HepG2 (cell line): ENCODE data around the gene ATPAF1. TPM values are rescaled to one million over a fixed set of nuclear protein-coding genes. Genes with fewer than 3 reads are reported as not detected.

Experiments used
- ATAC-seq: fragments of 200-7000 bp; cut with Tn5 transposase; 3 replicates; pipeline ENCODE4 v1.9.1; 2020; ENCODE audit warnings: mild to moderate bottlenecking, moderate library complexity
- BruUV-seq: library from RNA; stranded (reverse); fragments of 400-500 nt; replicated peaks from 2 replicates; lab custom pipeline; 2021; lab: Mats Ljungman, UMichigan
- CTCF ChIA-PET: fragments of 300-600 bp; formaldehyde crosslinking; extraction: SDS; loops from one replicate; lab custom pipeline; 2021; ENCODE audit warnings: low total read pairs, inconsistent platforms, low intra/inter-chr PET ratio; lab: Yijun Ruan, JAX
- POLR2A ChIA-PET: fragments of 350-600 bp; sonication (Branson Sonifier 250); formaldehyde crosslinking; loops from one replicate; lab custom pipeline; 2020; ENCODE audit warnings: antibody characterized with exemption, inconsistent platforms; lab: Yijun Ruan, JAX
- DNase-seq: peaks from one replicate; pipeline ENCODE4 v3.0.0-alpha.2; 2015; ENCODE audit warnings: low spot score
- FAIRE-seq: peaks from 3 replicates; lab custom pipeline; 2011; peaks lifted over from hg19 to GRCh38; lab: Jason Lieb, UNC
- H2AFZ ChIP-seq: one replicate; pipeline ENCODE4 v1.6.1; 2011; ENCODE audit warnings: low read length, inconsistent platforms
- H3K27ac ChIP-seq: fragments of 300-600 bp; 3 replicates; pipeline ENCODE4 v1.8.0; 2011; ENCODE audit warnings: mixed run types, mild to moderate bottlenecking, mixed read lengths, low read length, inconsistent platforms; ENCODE audit not compliant: insufficient read depth; ENCODE audit errors: extremely low read length
- H3K27me3 ChIP-seq, 2 experiments: fragments of 200-600 bp in 1 of 2; 2 replicates in 1 of 2; 3 replicates in 1 of 2; pipeline versions ENCODE4 v1.6.0 to v1.8.0; 2011; ENCODE audit warnings: low read length in 2 of 2, mild to moderate bottlenecking in 2 of 2, moderate library complexity in 2 of 2, inconsistent platforms in 1 of 2; ENCODE audit not compliant: insufficient read depth in 2 of 2, control insufficient read depth in 1 of 2
- H3K36me3 ChIP-seq, 2 experiments: fragments of 200-600 bp in 1 of 2; replicated peaks in 1 of 2; 2 replicates in 1 of 2; 3 replicates in 1 of 2; pipeline versions ENCODE4 v1.5.1 to v1.8.0; 2011; ENCODE audit warnings: low read length in 2 of 2, inconsistent platforms in 1 of 2; ENCODE audit not compliant: insufficient read depth in 2 of 2, control insufficient read depth in 1 of 2
- H3K4me1 ChIP-seq: 2 replicates; pipeline ENCODE4 v1.5.1; 2012; ENCODE audit warnings: low read length, inconsistent platforms; ENCODE audit not compliant: insufficient read depth
- H3K4me2 ChIP-seq: 2 replicates; pipeline ENCODE4 v1.6.0; 2011; ENCODE audit warnings: low read depth, low read length, inconsistent platforms
- H3K4me3 ChIP-seq, 3 experiments: fragments of 200-600 bp in 1 of 3; sonication (generic), shearing (Covaris generic) in 1 of 3; replicated peaks in 1 of 3; 2 replicates each; pipeline ENCODE4 v1.5.1; 2011 to 2016; ENCODE audit warnings: low read length in 3 of 3, inconsistent platforms in 2 of 3, low read depth in 2 of 3, mild to moderate bottlenecking in 2 of 3, control low read depth in 1 of 3, mixed read lengths in 1 of 3; ENCODE audit not compliant: insufficient read depth in 1 of 3
- H3K79me2 ChIP-seq: one replicate; pipeline ENCODE4 v1.6.1; 2011; ENCODE audit warnings: low read length, inconsistent platforms; ENCODE audit not compliant: insufficient read depth
- H3K9ac ChIP-seq: 2 replicates; pipeline ENCODE4 v1.6.0; 2011; ENCODE audit warnings: mild to moderate bottlenecking, low read depth, low read length, inconsistent platforms; ENCODE audit not compliant: insufficient read depth
- H3K9me3 ChIP-seq: 2 replicates; pipeline ENCODE4 v1.5.1; 2012; ENCODE audit warnings: mild to moderate bottlenecking, low read length
- H4K20me1 ChIP-seq: 2 replicates; pipeline ENCODE4 v1.6.0; 2011; ENCODE audit warnings: inconsistent platforms, mild to moderate bottlenecking, low read length, moderate library complexity; ENCODE audit not compliant: insufficient read depth
- ATF7 ChIP-seq, 2 experiments: fragments of 450-650 bp in 1 of 2; sonication (generic) in 1 of 2; formaldehyde crosslinking in 1 of 2; IDR thresholded peaks; 2 replicates each; pipeline versions ENCODE4 v1.4.0 to v1.6.1; 2016 to 2020; ENCODE audit warnings: antibody characterized with exemption in 1 of 2, mild to moderate bottlenecking in 1 of 2, missing genetic modification reagents in 1 of 2
- EP300 ChIP-seq, 3 experiments: sonication (generic) in 1 of 3; formaldehyde crosslinking in 1 of 3; IDR thresholded peaks; 2 replicates each; pipeline versions ENCODE4 v1.5.1 to v1.6.1; 2011 to 2020; ENCODE audit warnings: low read depth in 2 of 3, low read length in 2 of 3, borderline replicate concordance in 1 of 3, improper control_type of control experiment in 1 of 3, mild to moderate bottlenecking in 1 of 3, missing genetic modification reagents in 1 of 3, moderate library complexity in 1 of 3
- HMG20B ChIP-seq: conservative IDR thresholded peaks from 2 replicates; pipeline ENCODE4 v1.6.1; 2016; ENCODE audit warnings: missing genetic modification reagents, missing compliant biosample characterization
- HMGXB4 ChIP-seq, 2 experiments: sonication (generic) in 1 of 2; formaldehyde crosslinking in 1 of 2; IDR thresholded peaks; 2 replicates each; pipeline versions ENCODE4 v1.4.0 to v1.6.1; 2018 to 2020; ENCODE audit warnings: missing genetic modification reagents in 2 of 2, borderline replicate concordance in 1 of 2, low read depth in 1 of 2, mild to moderate bottlenecking in 1 of 2, missing biosample characterization in 1 of 2
- KLF16 ChIP-seq, 2 experiments: sonication (generic) in 1 of 2; formaldehyde crosslinking in 1 of 2; IDR thresholded peaks; 2 replicates each; pipeline versions ENCODE4 v1.6.1 to v1.8.0; 2016 to 2023; ENCODE audit warnings: missing genetic modification reagents in 2 of 2, missing compliant biosample characterization in 1 of 2
- YY1 ChIP-seq: IDR thresholded peaks from 2 replicates; pipeline ENCODE4 v1.6.1; 2011; ENCODE audit warnings: low read length, low read depth, moderate library complexity, mild to moderate bottlenecking; ENCODE audit not compliant: insufficient read depth, insufficient replicate concordance
- ZFP62 ChIP-seq: sonication (generic); formaldehyde crosslinking; IDR thresholded peaks from 2 replicates; pipeline ENCODE4 v1.4.0; 2020; ENCODE audit warnings: missing genetic modification reagents
- ZZZ3 ChIP-seq: sonication (generic); formaldehyde crosslinking; IDR thresholded peaks from 2 replicates; pipeline ENCODE4 v1.4.0; 2020; ENCODE audit warnings: missing genetic modification reagents, mild to moderate bottlenecking, borderline replicate concordance
- WGBS: methylation state at CpG from one replicate; pipeline ENCODE4 v1.1.6; 2017; ENCODE audit warnings: low lambda C conversion rate; 5-methylcytosine and 5-hydroxymethylcytosine counted together
- in situ Hi-C: cut with HindIII; loops from 2 replicates; pipeline ENCODE4 v1.10.0; 2017; ENCODE audit warnings: low pct_unique_long_range_greater_than_20kb; ENCODE audit not compliant: extremely low pct_ligation_motif_present
- intact Hi-C: fragments of 100-400 bp; cut with micrococcal nuclease; formaldehyde crosslinking; loops from one replicate; pipeline ENCODE4 v1.10.0; 2022; ENCODE audit not compliant: unreplicated experiment
- polyA plus RNA-seq, 8 experiments: library from polyadenylated mRNA; depleted of rRNA in 3 of 8; stranded (reverse) in 7 of 8; unstranded in 1 of 8; fragments of >200 nt; fragmentation: Illumina TruSeq in 4 of 8; extraction: Trizol in 4 of 8; gene quantifications; 2 replicates each; pipeline versions ENCODE4 v1.2.1 to v1.2.3, GENCODE V29; 2011 to 2016; ENCODE audit warnings: low read depth in 4 of 8, missing spikeins in 1 of 8, mixed read lengths in 1 of 8; ENCODE audit not compliant: insufficient read depth in 1 of 8
- total RNA-seq, 5 experiments: library from RNA; depleted of rRNA; stranded (reverse); fragments of >200 nt; fragmentation: Illumina TruSeq; extraction: Trizol; gene quantifications; 2 replicates each; pipeline ENCODE4 v1.2.3, GENCODE V29; 2016; ENCODE audit warnings: low read depth in 1 of 5
- TF ChIP-seq, protein P1 (sequence below): sonication (generic); formaldehyde crosslinking; IDR thresholded peaks from 2 replicates; pipeline ENCODE4 v1.5.0; 2020; ENCODE audit warnings: missing genetic modification reagents
- TF ChIP-seq, protein P2 (sequence below): sonication (generic); formaldehyde crosslinking; IDR thresholded peaks from 2 replicates; pipeline ENCODE4 v1.4.0; 2020; ENCODE audit warnings: missing genetic modification reagents, borderline replicate concordance

The ATPAF1 gene
- total and polyA plus RNA-seq, 2 of the 13 experiments (the other 11 are each of a cell fraction or from before 2014, with no cell fraction given), result 66.6 to 76.7 TPM

GRCh38 chr1:46642115-46642680 lies 26.0 kb downstream of the ATPAF1 start (continued):
- TF ChIP-seq, protein P1, sequence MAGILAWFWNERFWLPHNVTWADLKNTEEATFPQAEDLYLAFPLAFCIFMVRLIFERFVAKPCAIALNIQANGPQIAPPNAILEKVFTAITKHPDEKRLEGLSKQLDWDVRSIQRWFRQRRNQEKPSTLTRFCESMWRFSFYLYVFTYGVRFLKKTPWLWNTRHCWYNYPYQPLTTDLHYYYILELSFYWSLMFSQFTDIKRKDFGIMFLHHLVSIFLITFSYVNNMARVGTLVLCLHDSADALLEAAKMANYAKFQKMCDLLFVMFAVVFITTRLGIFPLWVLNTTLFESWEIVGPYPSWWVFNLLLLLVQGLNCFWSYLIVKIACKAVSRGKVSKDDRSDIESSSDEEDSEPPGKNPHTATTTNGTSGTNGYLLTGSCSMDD (CRISPR knock-in tag), result no peak
- no peak for TF ChIP-seq ZZZ3 (CRISPR knock-in tag)
- TF ChIP-seq, all 625 proteins: peak for 0

DNA sequence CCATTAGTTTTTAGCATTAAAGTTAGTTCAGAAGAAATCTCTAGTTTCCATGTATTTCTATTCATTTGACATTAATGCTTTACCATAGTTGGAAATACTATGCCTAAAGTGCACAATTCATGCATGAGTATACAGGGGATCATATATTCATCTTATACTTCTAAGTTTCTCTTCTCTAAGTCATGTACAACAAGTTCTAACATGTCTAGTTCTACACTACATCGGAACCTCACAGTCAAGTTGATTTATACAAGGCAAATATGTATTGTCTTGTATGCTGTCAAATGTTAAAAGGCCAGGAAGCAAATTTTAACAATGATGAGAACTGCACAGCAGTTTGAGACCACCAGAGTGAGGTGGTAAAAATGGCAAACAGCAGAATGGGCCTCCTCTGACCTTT lies 28.6 kb downstream of the ATPAF1 start:
- intact Hi-C loops (no loop called here), in situ Hi-C loops (no loop called here)
- H3K4me1 ChIP-seq, result peaks cover 24% of the 10 kb centered on the region
- no peaks in the 10 kb centered on the region for H3K9me3 ChIP-seq
- H3K36me3 ChIP-seq, result peaks cover 2 to 15% of the 10 kb centered on the region in 2 experiments; a peak in 4 of 5 replicates
- no peak for DNase-seq
- no peak for FAIRE-seq
- ATAC-seq, result no peak
- H3K27me3 ChIP-seq, result no peaks in the 10 kb centered on the region
- H2AFZ ChIP-seq, result no peak overlapping the region
- no peak overlapping the region for H3K4me2 ChIP-seq
- no TSS peak for BruUV-seq
- H3K79me2 ChIP-seq, result no peaks in the 10 kb centered on the region
- ChIA-PET POLR2A (no interaction called here), CTCF (no interaction called here)
- H3K4me3 ChIP-seq, result no peak overlapping the region
- no peaks in the 10 kb centered on the region for H4K20me1 ChIP-seq
- no peak for TF ChIP-seq HMGXB4 (CRISPR knock-in tag; IDR thresholded peaks at IDR 0.05; ENCODE audit: borderline replicate concordance in 1 of 2, low read depth in 1 of 2)
- TF ChIP-seq EP300 (IDR thresholded peaks at IDR 0.05; ENCODE audit: low read depth in 2 of 2, low read length in 2 of 2), result no peak
- TF ChIP-seq EP300 (CRISPR knock-in tag; IDR thresholded peaks at IDR 0.05; ENCODE audit: borderline replicate concordance), result no peak
- no peak for TF ChIP-seq ZFP62 (CRISPR knock-in tag)
- no peak for TF ChIP-seq ATF7 (IDR thresholded peaks at IDR 0.05)
- no peak for TF ChIP-seq ATF7 (CRISPR knock-in tag; IDR thresholded peaks at IDR 0.05)
- no peak for TF ChIP-seq KLF16 (CRISPR knock-in tag; IDR thresholded peaks at IDR 0.05)
- TF ChIP-seq, protein P2, sequence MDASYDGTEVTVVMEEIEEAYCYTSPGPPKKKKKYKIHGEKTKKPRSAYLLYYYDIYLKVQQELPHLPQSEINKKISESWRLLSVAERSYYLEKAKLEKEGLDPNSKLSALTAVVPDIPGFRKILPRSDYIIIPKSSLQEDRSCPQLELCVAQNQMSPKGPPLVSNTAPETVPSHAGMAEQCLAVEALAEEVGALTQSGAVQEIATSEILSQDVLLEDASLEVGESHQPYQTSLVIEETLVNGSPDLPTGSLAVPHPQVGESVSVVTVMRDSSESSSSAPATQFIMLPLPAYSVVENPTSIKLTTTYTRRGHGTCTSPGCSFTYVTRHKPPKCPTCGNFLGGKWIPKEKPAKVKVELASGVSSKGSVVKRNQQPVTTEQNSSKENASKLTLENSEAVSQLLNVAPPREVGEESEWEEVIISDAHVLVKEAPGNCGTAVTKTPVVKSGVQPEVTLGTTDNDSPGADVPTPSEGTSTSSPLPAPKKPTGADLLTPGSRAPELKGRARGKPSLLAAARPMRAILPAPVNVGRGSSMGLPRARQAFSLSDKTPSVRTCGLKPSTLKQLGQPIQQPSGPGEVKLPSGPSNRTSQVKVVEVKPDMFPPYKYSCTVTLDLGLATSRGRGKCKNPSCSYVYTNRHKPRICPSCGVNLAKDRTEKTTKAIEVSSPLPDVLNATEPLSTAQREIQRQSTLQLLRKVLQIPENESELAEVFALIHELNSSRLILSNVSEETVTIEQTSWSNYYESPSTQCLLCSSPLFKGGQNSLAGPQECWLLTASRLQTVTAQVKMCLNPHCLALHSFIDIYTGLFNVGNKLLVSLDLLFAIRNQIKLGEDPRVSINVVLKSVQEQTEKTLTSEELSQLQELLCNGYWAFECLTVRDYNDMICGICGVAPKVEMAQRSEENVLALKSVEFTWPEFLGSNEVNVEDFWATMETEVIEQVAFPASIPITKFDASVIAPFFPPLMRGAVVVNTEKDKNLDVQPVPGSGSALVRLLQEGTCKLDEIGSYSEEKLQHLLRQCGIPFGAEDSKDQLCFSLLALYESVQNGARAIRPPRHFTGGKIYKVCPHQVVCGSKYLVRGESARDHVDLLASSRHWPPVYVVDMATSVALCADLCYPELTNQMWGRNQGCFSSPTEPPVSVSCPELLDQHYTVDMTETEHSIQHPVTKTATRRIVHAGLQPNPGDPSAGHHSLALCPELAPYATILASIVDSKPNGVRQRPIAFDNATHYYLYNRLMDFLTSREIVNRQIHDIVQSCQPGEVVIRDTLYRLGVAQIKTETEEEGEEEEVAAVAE (CRISPR knock-in tag), result no peak
- TF ChIP-seq YY1, result no peak
- no peak for TF ChIP-seq HMG20B (CRISPR knock-in tag)
- no peak overlapping the region for H3K27ac ChIP-seq
- no peak overlapping the region for H3K9ac ChIP-seq
- WGBS, result 85% methylated on average over 1 of the region's 1 CpG
